HG02973 (cell line): Measurements from ENCODE around the gene RSU1.

Source experiments
- ATAC-seq: cut with Tn5 transposase; IDR thresholded peaks from one replicate; pipeline ENCODE4 v1.9.1; 2021; ENCODE audit warnings: moderate library complexity; ENCODE audit not compliant: unreplicated experiment

Gene RSU1

GRCh38 chr10:16685551-16685950 is 131.7 kb downstream of the RSU1 start:
- no peak for ATAC-seq

- no peak for ATAC-seq
Observed at GRCh38 chr10:16681521-16681920, 135.7 kb downstream of the RSU1 start.

GRCh38 chr10:16679511-16679910 is 137.7 kb downstream of the RSU1 start:
- no peak for ATAC-seq

- no peak for ATAC-seq
Observed at GRCh38 chr10:16675334-16675733, 141.9 kb downstream of the RSU1 start.

- ATAC-seq = no peak
Observed at GRCh38 chr10:16674147-16674703, 143.0 kb downstream of the RSU1 start.

GRCh38 chr10:16673443-16673842 is 143.8 kb downstream of the RSU1 start:
- ATAC-seq = no peak

- ATAC-seq = no peak
Observed at GRCh38 chr10:16663444-16663843, 153.8 kb downstream of the RSU1 start.

GRCh38 chr10:16662923-16663322 is 154.3 kb downstream of the RSU1 start:
- ATAC-seq = no peak

GRCh38 chr10:16656895-16657294 is 160.3 kb downstream of the RSU1 start:
- no peak for ATAC-seq

- ATAC-seq = no peak
Observed at GRCh38 chr10:16653224-16653623, 164.0 kb downstream of the RSU1 start.

- ATAC-seq = no peak
Observed at GRCh38 chr10:16652154-16652553, 165.1 kb downstream of the RSU1 start.

- no peak for ATAC-seq
Observed at GRCh38 chr10:16649757-16650156, 167.5 kb downstream of the RSU1 start.

GRCh38 chr10:16648366-16648765 is 168.9 kb downstream of the RSU1 start:
- no peak for ATAC-seq

- ATAC-seq = no peak
Observed at GRCh38 chr10:16646181-16647059, 170.8 kb downstream of the RSU1 start.

GRCh38 chr10:16644146-16644545 is 173.1 kb downstream of the RSU1 start:
- no peak for ATAC-seq

- ATAC-seq = no peak
Observed at GRCh38 chr10:16643502-16643901, 173.7 kb downstream of the RSU1 start.

- ATAC-seq = no peak
Observed at GRCh38 chr10:16640153-16640552, 177.1 kb downstream of the RSU1 start.

GRCh38 chr10:16639471-16639870 is 177.8 kb downstream of the RSU1 start:
- ATAC-seq = no peak

GRCh38 chr10:16632996-16633395 is 184.2 kb downstream of the RSU1 start:
- ATAC-seq = no peak

GRCh38 chr10:16626697-16627096 is 190.5 kb downstream of the RSU1 start:
- ATAC-seq = no peak

- no peak for ATAC-seq
Observed at GRCh38 chr10:16612981-16613355, 204.3 kb downstream of the RSU1 start.

- no peak for ATAC-seq
Observed at GRCh38 chr10:16612115-16612980, 204.9 kb downstream of the RSU1 start.
